Neural progenitor cell (in vitro differentiated cells): ENCODE results near the gene LRRN1. TPM values are rescaled to one million over a fixed set of nuclear protein-coding genes. Genes with fewer than 3 reads are reported as not detected.
A peak's percentile ranks its signal among the peaks of the same experiment; 100 is the strongest.

Source experiments
- DNase-seq: peaks from one replicate; pipeline ENCODE4 v3.0.0-alpha.2; 2016; ENCODE audit warnings: low spot score
- H2AFZ ChIP-seq: fragments of 200-600 bp; sonication (generic); replicated peaks from 2 replicates; pipeline ENCODE4 v1.6.1; 2016; ENCODE audit warnings: antibody characterized with exemption
- H3F3A ChIP-seq: fragments of 200-600 bp; sonication (generic); 2 replicates; pipeline ENCODE4 v1.6.1; 2016; ENCODE audit warnings: antibody characterized with exemption, low read depth
- H3K27ac ChIP-seq: fragments of 200-600 bp; sonication (generic); 2 replicates; pipeline ENCODE4 v1.5.1; 2016; ENCODE audit warnings: mild to moderate bottlenecking
- H3K27me3 ChIP-seq: fragments of 200-600 bp; sonication (generic); 2 replicates; pipeline ENCODE4 v1.6.1; 2016; ENCODE audit warnings: mild to moderate bottlenecking, moderate library complexity
- H3K36me3 ChIP-seq: fragments of 200-600 bp; sonication (generic); 2 replicates; pipeline ENCODE4 v1.5.1; 2016
- H3K4me1 ChIP-seq: fragments of 200-600 bp; sonication (generic); 2 replicates; pipeline ENCODE4 v1.6.1; 2016; ENCODE audit warnings: mixed run types
- H3K4me2 ChIP-seq: fragments of 200-600 bp; sonication (generic); 2 replicates; pipeline ENCODE4 v1.6.1; 2016
- H3K4me3 ChIP-seq: fragments of 200-600 bp; sonication (generic); 2 replicates; pipeline ENCODE4 v1.5.1; 2016
- H3K79me2 ChIP-seq: fragments of 200-600 bp; sonication (generic); 2 replicates; pipeline ENCODE4 v1.6.1; 2016; ENCODE audit warnings: low read depth
- H3K9ac ChIP-seq: fragments of 200-600 bp; sonication (generic); 2 replicates; pipeline ENCODE4 v1.6.1; 2016
- H3K9me3 ChIP-seq: fragments of 200-600 bp; sonication (generic); 2 replicates; pipeline ENCODE4 v1.5.1; 2016; ENCODE audit warnings: low read depth
- H4K20me1 ChIP-seq: fragments of 200-600 bp; sonication (generic); 2 replicates; pipeline ENCODE4 v1.6.1; 2016; ENCODE audit warnings: low read depth
- H3K27ac Mint-ChIP-seq: 3 replicates; pipeline ENCODE4 v1.8.0; 2021; ENCODE audit warnings: mixed read lengths
- H3K27me3 Mint-ChIP-seq: 2 replicates; pipeline ENCODE4 v1.8.0; 2022; ENCODE audit warnings: low read depth, mild to moderate bottlenecking, inconsistent platforms, moderate library complexity, mixed read lengths; ENCODE audit not compliant: insufficient read depth
- H3K36me3 Mint-ChIP-seq: 3 replicates; pipeline ENCODE4 v1.8.0; 2021; ENCODE audit warnings: mixed read lengths
- H3K4me1 Mint-ChIP-seq: 3 replicates; pipeline ENCODE4 v1.8.0; 2021; ENCODE audit warnings: mixed read lengths
- H3K4me3 Mint-ChIP-seq: 3 replicates; pipeline ENCODE4 v1.8.0; 2021; ENCODE audit warnings: mild to moderate bottlenecking, moderate library complexity, mixed read lengths
- H3K9me3 Mint-ChIP-seq: 3 replicates; pipeline ENCODE4 v1.8.0; 2020; ENCODE audit warnings: mixed read lengths
- CTCF ChIP-seq: fragments of 200-600 bp; sonication (generic); IDR thresholded peaks from 2 replicates; pipeline ENCODE4 v1.5.1; 2017; ENCODE audit warnings: antibody characterized with exemption, mild to moderate bottlenecking
- EZH2 ChIP-seq: fragments of 200-600 bp; sonication (generic); IDR thresholded peaks from 2 replicates; pipeline ENCODE4 v1.6.1; 2017; ENCODE audit warnings: antibody characterized with exemption, mild to moderate bottlenecking, moderate library complexity
- EZH2phosphoT487 ChIP-seq: fragments of 200-600 bp; sonication (generic); IDR thresholded peaks from 2 replicates; pipeline ENCODE4 v1.6.1; 2017; ENCODE audit warnings: antibody characterized with exemption
- total RNA-seq: library from RNA; depleted of rRNA; stranded (reverse); fragments of >200 nt; gene quantifications from 2 replicates; pipeline ENCODE4 v1.2.3, GENCODE V29; 2015; ENCODE audit warnings: low replicate concordance

LRRN1 gene
- total RNA-seq, 1 donor from 2014 or later, result 57.9 TPM

- Histone ChIP-seq H4K20me1 (peaks cover 49% of the 10 kb centered on the region), H3K27ac (peak overlapping the region; percentile 97), H3F3A (peaks cover 36% of the 10 kb centered on the region), H3K9ac (peak overlapping the region; percentile 90), H3K4me3 (peak overlapping the region; percentile 97), H3K27me3 (peaks cover 16% of the 10 kb centered on the region), H3K4me1 (peaks cover 31% of the 10 kb centered on the region), H3K79me2 (peaks cover 55% of the 10 kb centered on the region), H2AFZ (no peak overlapping the region), H3K9me3 (no peaks in the 10 kb centered on the region), H3K4me2 (peak overlapping the region; percentile 94), H3K36me3 (no peaks in the 10 kb centered on the region)
- Mint-ChIP-seq H3K4me1 (peaks cover 46% of the 10 kb centered on the region), H3K27me3 (peaks cover 11% of the 10 kb centered on the region), H3K27ac (peak overlapping the region; percentile 98), H3K9me3 (peaks cover 8% of the 10 kb centered on the region), H3K4me3 (peak overlapping the region; percentile 93), H3K36me3 (peaks cover 2% of the 10 kb centered on the region)
- TF ChIP-seq EZH2, result no peak
- TF ChIP-seq CTCF, result no peak
- no peak for TF ChIP-seq EZH2phosphoT487
- peak; percentile 51 for DNase-seq
These were observed 837 bp downstream of the LRRN1 start for GRCh38 chr3:3800080-3800455.

- peak overlapping the region; percentile 94 for H3K27ac ChIP-seq
- peaks cover 36% of the 10 kb centered on the region for H3F3A ChIP-seq
- peaks cover 10% of the 10 kb centered on the region for H3K36me3 Mint-ChIP-seq
- peaks cover 16% of the 10 kb centered on the region for H3K27me3 ChIP-seq
- peak overlapping the region; percentile 93 for H3K4me3 Mint-ChIP-seq
- H3K27ac Mint-ChIP-seq, result peak overlapping the region; percentile 95
- H3K9me3 ChIP-seq, result no peaks in the 10 kb centered on the region
- H4K20me1 ChIP-seq, result peaks cover 57% of the 10 kb centered on the region
- no peaks in the 10 kb centered on the region for H3K36me3 ChIP-seq
- H3K9ac ChIP-seq, result peak overlapping the region; percentile 90
- peak overlapping the region; percentile 94 for H3K4me2 ChIP-seq
- TF ChIP-seq CTCF (no peak), EZH2phosphoT487 (no peak)
- peaks cover 4% of the 10 kb centered on the region for H3K9me3 Mint-ChIP-seq
- H3K4me1 Mint-ChIP-seq, result peaks cover 54% of the 10 kb centered on the region
- H3K4me3 ChIP-seq, result peak overlapping the region; percentile 97
- H3K79me2 ChIP-seq, result peaks cover 63% of the 10 kb centered on the region
- no peak overlapping the region for H2AFZ ChIP-seq
- peaks cover 37% of the 10 kb centered on the region for H3K4me1 ChIP-seq
- peaks cover 11% of the 10 kb centered on the region for H3K27me3 Mint-ChIP-seq
- DNase-seq, result peak; percentile 67
These were observed 1.7 kb downstream of the LRRN1 start for GRCh38 chr3:3800685-3801493.

- peaks cover 16% of the 10 kb centered on the region for H3K36me3 Mint-ChIP-seq
- H3K9me3 Mint-ChIP-seq, result peaks cover 4% of the 10 kb centered on the region
- Histone ChIP-seq H3K27ac (peak overlapping the region; percentile 94), H3K9ac (peak overlapping the region; percentile 40), H3F3A (peaks cover 36% of the 10 kb centered on the region), H3K4me1 (peaks cover 43% of the 10 kb centered on the region), H3K36me3 (no peaks in the 10 kb centered on the region), H4K20me1 (peaks cover 63% of the 10 kb centered on the region), H3K79me2 (peaks cover 69% of the 10 kb centered on the region), H3K27me3 (peaks cover 16% of the 10 kb centered on the region), H2AFZ (no peak overlapping the region), H3K4me3 (peak overlapping the region; percentile 97), H3K9me3 (no peaks in the 10 kb centered on the region), H3K4me2 (peak overlapping the region; percentile 94)
- H3K4me3 Mint-ChIP-seq, result peak overlapping the region; percentile 93
- peaks cover 11% of the 10 kb centered on the region for H3K27me3 Mint-ChIP-seq
- peak overlapping the region; percentile 95 for H3K27ac Mint-ChIP-seq
- TF ChIP-seq CTCF (no peak), EZH2phosphoT487 (peak; percentile 60), EZH2 (no peak)
- DNase-seq, result peak; percentile 90
- H3K4me1 Mint-ChIP-seq, result peaks cover 59% of the 10 kb centered on the region
These were observed 2.2 kb downstream of the LRRN1 start for GRCh38 chr3:3801494-3801841.
